Measurements from ENCODE around the gene BRWD1.
"Not testable (repeated sequence)": the region's sequence is repeated elsewhere in the genome, so short reads cannot be mapped to it uniquely, and the experiment has no call there.

The BRWD1 gene

DNA sequence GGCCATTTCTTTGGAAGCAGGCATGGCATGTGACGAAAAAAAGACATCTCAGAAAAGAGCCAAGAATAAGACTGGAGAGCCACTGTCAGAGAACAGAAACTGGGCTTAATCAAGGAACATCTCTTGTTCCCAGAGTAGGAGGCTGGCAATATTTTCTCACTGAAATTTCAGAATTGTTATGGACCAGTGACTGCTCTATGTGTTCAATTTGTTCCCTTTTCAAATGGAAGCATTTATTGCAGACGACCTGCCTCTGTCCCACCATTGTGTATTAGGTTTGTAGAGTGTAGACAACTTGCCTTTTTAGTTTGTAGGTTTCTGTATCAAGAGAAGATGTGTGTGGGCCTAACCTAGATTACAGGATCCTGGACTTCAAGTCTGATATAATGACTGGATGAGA lies 148.9 kb downstream of the BRWD1 start:
- DNase-seq = no peak

DNA sequence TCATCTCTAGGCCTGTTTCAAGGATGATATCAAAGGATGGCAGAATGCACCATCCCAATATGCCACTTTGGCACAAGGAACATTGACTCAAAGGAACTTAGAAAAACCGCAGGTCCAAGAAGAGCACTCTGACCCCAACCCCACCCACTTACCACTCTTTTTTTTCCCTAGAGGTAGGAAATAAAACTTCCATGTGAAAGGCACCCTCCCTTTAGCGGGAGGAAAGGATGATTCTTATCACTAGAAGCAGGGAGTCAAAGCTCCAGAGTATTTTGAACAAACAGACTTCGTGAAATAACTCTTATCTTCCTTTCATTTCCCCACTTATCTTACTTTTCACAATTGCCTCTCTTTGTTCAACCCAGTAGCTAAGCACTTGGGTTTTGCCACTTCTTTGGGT lies 152.4 kb downstream of the BRWD1 start:
- DNase-seq = no peak

DNA sequence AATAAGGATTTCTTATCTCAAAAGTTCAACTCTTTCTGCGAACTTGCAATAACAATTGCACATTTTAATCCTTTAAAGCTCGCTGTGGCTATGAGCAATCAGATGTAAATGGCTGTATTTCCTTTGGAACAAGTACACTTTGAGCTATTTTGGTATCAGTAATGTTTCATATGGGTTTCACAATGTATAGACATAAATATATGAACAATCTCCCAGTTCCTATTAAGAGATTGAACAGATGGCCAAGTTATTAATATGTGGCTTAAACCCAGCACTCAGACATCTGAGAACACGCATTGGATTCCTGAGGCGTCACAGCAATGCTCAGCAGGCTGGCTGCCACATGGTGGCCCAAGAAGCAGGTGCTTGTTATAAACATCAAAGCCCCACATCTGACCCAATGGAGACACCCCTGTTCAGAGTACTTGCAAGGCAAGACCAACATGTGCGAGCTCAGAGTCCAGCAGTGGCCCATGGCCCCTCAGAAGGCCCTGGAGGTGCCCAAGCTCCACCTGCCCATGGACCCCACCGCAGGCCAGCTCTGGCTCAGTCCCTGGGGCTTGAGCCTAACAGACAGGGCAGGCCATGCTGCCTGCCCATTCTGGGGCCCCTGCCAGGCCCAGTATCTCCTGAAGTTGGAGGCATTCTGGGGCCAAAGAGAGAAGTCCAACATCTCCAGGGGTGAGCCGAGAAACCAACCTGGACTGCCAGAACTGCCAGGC lies 153.9 kb downstream of the BRWD1 start:
- peak; percentile 60 for DNase-seq

DNA sequence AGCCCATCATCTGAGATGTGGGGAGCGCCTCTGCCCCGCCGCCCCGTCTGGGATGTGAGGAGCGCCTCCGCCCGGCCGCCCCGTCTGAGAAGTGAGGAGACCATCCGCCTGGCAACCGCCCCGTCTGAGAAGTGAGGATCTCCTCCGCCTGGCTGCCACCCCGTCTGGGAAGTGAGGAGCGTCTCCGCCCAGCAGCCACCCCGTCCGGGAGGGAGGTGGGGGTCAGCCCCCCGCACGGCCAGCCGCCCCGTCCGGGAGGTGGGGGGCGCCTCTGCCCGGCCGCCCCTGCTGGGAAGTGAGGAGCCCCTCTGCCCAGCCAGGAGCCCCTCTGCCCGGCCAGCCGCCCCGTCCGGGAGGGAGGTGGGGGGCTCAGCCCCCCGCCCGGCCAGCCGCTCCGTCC lies 156.2 kb downstream of the BRWD1 start:
- not testable (repeated sequence) for DNase-seq

DNA sequence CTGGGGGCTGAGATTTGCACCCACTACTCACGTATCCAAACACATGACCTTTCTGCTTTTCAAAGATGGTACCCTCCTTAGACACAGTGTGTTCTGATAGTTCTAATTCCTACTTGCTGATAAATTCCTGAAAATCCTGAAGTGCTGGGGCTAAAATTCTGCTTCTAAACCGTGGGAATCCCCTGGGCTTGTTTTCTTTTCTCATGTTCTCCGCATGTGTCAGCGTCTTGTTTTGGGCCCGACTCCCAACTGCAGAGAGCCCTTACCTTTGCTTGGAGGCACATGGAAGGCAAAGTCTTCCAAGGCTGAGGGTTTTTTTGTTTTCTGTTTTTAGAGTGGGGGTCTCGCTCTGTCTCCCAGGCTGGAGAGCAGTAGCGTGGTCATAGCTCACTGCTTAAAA lies 157.4 kb downstream of the BRWD1 start:
- no peak for DNase-seq

DNA sequence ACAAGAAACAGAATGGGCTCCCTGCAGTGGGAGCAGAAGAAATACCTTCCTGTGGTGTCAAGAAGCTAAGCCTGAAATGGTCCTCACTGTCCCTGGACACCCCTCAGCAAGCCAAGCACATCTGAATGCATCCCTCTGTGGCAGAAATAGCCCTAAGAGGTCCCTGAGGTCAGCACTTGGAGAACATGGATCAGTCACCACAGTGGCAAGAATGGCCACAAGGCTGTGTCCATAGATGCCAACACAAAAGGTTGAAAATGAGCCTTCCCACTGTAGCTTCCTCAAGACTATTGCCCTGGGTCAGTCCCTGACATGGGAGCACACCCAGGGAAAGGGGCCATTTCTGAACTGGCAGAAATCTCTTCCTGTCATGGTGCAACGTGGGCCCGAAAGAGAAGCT lies 157.9 kb downstream of the BRWD1 start:
- no peak for DNase-seq

DNA sequence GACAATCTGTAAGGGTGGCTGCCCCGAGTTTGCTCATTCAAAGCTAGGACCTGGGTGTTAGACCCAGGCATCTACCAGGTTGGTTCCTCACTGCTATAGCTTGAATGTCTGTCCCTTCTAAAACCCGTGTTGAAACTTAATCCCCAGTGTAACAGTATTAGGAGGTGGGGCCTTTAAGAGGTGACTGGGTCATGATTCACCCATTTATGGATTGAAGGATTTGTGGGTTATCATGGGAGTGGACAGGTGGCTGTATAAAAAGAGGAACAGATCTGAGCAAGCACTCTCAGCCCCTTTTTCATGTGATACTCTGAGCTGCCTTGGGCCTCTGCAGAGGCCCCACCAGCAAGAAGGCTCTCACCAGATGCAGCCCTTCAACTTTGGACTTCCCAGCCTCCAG lies 159.6 kb downstream of the BRWD1 start:
- no peak for DNase-seq

DNA sequence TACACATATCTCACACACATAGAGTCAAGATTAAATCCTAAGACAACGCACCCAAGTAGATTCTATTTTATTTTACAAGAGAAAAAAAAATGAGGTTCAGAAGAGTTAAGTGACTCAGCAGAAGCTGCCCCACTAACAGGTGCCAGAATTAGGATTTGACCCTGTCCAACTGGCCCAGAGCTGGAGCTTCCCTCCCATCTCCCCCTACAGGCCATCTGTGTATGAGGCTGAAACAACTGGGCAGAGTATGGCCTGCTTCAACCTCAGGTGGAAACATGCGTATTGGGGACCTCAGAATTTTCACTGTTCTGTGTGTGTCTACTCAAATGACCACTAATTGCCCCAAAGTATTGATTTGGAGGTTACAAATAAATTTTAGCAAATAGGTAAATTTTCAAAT lies 160.1 kb downstream of the BRWD1 start:
- DNase-seq = no peak

DNA sequence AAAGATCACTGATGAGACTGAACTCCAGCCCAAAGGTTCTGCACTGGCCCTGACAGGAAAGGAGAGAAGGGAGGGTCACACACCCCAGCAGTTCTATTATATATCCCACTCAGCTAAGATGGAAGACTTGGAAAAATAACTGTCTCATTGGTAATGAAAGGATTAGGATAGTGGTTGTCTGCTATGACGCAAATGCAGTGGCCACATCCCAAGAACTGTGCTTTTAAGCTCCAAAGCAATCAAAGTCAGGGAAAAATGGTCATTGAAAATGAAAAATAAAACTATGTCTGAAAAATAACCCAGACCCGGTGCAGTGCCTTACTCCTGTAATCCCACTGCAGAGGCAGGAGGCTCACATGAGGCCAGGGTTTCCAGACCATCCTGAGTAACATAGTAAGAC lies 161.2 kb downstream of the BRWD1 start:
- no peak for DNase-seq

DNA sequence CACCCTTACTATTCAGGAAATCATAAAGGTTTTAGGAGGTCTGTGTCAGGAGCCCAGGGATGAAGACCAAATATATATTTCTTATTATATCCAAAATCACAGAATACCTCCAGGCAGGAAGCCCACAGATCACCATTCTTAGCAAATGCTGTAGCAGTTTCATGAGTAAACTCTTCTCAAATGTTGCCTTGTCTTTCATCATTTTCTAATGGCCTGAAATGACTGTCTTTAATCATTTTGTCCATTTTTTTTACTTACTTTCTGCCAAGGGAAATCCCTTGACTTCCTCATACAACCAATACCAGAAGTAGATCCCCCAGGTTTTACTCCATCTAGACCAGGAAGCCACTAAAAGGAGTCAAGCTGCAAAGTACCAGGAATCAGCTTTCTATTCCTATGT lies 162.6 kb downstream of the BRWD1 start:
- DNase-seq = no peak

DNA sequence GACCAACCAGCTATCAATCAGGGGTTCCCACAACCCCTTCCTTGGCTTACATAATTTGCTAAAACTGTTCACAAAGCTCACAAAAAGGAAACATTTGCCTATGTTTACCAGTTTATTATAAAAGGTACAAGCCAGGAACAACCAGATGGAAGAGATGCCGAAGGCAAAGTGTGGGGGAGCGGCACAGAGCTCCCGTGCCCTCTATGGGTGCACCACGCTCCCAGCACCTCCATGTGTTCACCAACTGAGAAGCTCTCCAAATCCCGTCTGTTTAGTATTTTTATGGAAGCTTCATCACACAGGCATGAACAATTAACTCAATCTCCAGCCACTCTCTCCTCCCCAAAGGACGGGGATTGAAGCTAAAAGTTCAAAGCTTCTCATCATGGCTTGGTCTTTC lies 163.1 kb downstream of the BRWD1 start:
- no peak for DNase-seq

DNA sequence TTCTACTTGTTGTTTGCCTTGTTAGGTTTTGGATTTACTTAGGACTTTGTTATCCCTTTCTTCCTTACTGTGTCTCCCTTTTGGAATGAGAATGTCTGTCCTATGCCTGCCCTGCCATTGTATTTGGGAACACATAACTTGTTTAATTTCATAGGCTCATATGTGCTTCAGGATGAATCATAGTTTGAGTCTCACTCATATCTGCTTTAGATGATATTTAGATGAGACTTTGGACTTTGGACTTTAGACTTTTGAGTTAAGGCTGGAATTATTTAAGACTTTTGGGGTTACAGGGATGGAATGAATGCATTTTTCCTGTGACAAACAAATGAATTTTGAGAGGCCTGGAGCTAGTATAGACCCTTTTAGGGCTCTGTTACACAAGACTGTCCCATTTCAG lies 163.6 kb downstream of the BRWD1 start:
- no peak for DNase-seq

DNA sequence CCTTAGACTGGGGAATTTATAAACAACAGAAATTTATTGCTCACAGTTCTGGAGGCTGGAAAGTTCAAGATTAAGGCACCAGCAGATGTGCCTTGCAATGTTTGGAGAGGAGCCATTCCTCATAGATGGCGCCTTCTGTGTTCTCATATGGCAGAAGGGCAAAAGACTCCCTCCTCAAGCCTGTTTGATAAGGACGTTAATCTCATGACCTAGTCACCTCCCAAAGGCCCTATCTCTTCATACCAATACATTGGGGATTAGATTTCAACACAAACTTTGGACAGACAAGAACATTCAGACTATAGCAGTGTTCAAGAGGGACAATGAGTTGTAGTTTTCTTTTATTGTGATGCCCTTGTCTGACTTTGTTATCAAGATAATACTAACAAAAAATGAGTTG lies 164.5 kb downstream of the BRWD1 start:
- DNase-seq = no peak

DNA sequence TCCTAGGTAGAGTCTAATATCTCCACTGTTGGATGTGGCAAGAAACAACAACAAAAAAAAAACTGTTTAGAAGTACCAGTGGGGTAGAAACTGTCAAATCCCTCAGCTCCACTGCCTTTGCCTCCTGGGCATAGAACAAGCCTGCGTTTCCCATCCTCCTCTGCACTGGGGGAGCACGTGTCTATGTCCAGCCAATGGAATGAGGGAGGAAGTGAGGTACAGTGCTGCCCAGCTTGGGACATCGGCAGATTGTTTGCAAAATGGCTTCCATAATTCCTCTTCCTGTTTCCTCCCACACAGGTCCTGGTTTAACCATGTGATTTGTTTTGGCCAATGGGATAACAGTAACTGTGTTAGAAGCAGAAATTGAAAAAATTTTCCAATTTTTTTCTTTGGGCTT lies 169.2 kb downstream of the BRWD1 start:
- DNase-seq = no peak

DNA sequence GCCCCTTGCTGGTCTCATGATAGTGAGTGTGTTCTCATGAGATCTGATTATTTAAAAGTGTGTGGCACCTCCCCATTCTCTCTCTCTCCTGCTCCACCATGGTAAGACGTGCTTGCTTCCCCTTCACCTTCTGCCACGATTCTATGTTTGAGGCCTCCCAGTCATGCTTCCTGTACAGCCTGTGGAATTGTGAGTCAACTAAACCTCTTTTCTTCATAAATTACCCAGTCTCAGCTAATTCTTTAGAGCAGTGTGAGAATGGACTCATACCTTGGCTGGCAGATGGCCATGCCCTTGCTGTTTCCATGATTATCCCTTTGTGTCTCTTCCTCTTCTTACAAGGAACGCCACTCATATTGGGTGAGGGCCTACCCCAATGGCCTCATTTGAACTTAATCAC lies 170.5 kb downstream of the BRWD1 start:
- no peak for DNase-seq

DNA sequence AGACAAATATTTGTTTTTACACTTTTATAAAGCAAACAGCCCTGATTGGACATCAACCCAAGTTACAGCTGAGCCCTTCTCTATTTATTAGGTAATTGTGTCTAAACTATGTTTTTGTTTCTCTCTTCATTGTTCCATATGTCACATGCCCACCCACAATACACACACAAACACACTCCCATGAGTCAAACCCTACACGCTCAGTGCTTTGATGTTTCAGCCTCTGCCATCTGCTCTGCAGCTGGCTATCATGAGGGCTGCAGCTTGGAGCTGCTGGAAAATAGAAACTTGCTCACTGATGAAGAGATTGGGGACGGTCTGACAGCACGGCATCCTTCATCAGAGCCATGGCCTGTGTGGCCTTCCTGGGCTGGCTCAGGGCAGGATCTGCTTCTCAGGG lies 171.9 kb downstream of the BRWD1 start:
- DNase-seq = peak; percentile 73

DNA sequence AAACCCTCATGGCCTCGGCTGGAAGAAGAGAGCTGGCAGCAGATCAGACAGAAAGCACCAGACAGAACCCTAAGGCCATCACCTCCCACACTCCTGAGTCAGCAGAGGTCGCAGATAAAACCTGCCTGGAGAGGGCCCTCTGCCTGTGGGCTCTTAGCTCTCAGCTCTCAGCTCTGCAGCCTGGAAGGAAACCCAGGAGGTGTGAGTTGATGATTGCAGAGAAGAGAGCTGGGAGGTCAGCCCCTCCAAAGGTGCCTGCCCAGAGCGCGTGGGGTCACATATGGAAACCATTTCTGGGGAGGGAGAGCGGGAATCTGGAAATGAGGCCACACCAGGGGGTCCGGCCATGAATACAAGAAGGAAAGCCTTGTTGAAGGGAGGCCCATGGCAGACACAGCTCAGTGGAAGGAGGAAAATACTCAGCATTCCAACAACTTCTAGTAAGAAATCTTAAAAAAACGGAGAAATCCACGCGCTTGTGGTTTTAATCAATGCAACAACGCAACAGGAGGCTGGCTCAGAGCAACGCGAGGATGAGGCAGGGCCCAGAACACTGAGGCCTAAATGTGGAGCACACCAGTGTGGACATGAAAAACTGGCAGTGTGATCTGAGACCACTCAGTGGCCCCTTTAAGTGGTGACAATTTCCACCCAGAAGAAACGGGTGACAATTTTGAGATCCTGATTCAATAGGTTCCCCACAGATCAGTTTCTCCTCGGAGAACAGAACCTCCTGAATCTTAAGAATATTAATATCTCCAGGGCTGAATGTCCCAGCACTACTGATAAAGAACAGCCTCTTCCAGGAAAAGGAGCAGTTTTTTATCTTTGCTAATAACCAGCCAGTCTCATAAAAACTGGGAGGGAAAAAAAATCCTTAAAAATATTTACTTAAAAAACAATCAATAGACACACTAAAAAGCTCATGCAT lies 175.9 kb downstream of the BRWD1 start:
- peak; percentile 60 for DNase-seq

DNA sequence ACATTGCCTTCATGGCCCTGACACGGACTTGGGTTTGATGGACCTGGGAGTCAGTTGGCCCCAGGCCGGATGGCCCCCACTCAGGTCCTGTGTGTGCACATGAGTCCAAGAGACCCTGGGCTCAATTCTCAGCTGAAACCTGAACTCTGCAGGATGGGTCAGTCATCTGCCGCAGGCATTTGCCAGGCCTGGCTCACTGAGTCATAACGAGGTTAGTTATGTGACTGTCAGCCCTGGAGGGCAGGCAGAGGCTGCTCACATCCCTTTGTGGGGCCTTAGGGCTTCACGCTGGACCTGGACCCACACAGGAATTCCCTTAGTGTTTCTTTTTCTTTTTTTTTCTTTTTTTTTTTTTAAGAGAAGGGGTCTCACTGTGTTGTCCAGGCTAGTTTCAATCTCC lies 176.7 kb downstream of the BRWD1 start:
- no peak for DNase-seq

DNA sequence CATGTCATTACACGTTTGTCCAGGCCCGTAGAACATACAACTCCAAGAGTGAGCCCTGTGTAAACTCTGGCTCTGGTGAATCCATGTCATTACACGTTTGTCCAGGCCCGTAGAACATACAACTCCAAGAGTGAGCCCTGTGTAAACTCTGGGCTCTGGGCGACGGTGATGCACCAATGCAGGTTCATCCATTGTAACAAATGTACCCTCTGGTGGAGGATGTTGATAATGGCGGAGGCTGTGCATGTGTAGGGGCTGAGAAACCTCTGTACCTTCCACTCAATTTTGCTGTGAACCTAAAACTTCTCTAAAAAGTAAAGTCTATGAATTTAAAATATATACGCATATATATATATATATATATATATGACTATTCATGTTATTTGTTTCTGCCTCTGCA lies 177.3 kb downstream of the BRWD1 start:
- peak; percentile 35 for DNase-seq

DNA sequence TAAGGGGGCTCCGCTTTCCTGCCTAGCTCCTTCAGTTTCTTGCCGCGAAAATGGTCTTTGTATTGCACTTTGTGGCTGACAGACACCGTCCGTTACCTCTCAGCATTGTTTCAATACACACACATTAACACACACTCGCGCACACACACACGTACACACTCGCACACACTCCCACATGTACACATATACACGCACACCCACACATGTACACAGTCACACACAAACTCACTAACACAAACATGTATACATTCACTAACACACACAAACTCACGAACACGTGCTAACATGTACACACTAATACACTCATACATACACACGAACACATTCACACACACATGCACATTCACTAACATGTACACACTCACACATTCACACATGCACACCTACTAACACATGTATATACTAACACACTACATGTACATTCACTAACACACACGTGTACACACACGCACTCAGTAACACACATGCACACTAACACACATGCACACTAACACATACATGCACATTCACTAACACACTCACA lies 179.1 kb downstream of the BRWD1 start:
- no peak for DNase-seq

All from eye (tissue), 1 donor.